OCI-LY1 (cell line): ENCODE data around the gene GOLGA6B.

ENCODE experiments used
- CTCF ChIP-seq: fragments of 200-600 bp; sonication (generic), shearing (Covaris generic); IDR thresholded peaks from 2 replicates; pipeline ENCODE4 v1.5.1; 2017; ENCODE audit warnings: mild to moderate bottlenecking, antibody characterized with exemption, low read length, moderate library complexity, mixed read lengths
- EZH2 ChIP-seq: fragments of 200-600 bp; sonication (generic), shearing (Covaris generic); IDR thresholded peaks from 2 replicates; pipeline ENCODE4 v1.8.0; 2017; ENCODE audit warnings: borderline replicate concordance, mixed run types, mild to moderate bottlenecking, antibody characterized with exemption, low read length, moderate library complexity, mixed read lengths

- TF ChIP-seq CTCF: no peak
- TF ChIP-seq EZH2: no peak
Measured at GRCh38 chr15:72690938-72691337, 36.4 kb downstream of the GOLGA6B start.
